Neural progenitor cell (in vitro differentiated cells): Measurements from ENCODE around the gene GPR84.

Experiments
- EZH2 ChIP-seq: fragments of 200-600 bp; sonication (generic); IDR thresholded peaks from 2 replicates; pipeline ENCODE4 v1.6.1; 2017; ENCODE audit warnings: antibody characterized with exemption, mild to moderate bottlenecking, moderate library complexity
- EZH2phosphoT487 ChIP-seq: fragments of 200-600 bp; sonication (generic); IDR thresholded peaks from 2 replicates; pipeline ENCODE4 v1.6.1; 2017; ENCODE audit warnings: antibody characterized with exemption
- TF ChIP-seq, protein P1 (sequence below): fragments of 200-600 bp; sonication (generic); IDR thresholded peaks from 2 replicates; pipeline ENCODE4 v1.5.1; 2017; ENCODE audit warnings: antibody characterized with exemption, mild to moderate bottlenecking

DNA sequence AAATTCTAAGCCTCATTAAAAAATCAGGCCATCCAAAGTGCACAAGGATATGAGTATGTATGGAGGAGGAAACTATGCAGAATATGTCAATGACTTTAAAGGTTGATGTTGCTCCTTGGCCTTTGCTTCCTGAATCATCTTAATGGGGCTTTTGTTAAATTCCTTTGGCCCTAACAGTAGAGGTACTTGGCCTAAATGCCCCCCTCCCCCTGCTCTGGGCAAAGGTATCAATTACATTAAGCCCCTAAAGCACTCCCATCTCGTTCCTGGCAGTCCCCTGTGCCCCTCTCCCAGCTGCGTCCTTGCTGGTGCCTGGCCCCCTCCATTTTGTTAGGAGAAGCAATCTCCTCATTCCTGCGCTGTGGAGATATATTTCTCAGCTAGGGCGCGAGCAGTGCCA is 34.5 kb downstream of the GPR84 start:
- TF ChIP-seq EZH2phosphoT487 (no peak), EZH2 (no peak)
- TF ChIP-seq, protein P1, sequence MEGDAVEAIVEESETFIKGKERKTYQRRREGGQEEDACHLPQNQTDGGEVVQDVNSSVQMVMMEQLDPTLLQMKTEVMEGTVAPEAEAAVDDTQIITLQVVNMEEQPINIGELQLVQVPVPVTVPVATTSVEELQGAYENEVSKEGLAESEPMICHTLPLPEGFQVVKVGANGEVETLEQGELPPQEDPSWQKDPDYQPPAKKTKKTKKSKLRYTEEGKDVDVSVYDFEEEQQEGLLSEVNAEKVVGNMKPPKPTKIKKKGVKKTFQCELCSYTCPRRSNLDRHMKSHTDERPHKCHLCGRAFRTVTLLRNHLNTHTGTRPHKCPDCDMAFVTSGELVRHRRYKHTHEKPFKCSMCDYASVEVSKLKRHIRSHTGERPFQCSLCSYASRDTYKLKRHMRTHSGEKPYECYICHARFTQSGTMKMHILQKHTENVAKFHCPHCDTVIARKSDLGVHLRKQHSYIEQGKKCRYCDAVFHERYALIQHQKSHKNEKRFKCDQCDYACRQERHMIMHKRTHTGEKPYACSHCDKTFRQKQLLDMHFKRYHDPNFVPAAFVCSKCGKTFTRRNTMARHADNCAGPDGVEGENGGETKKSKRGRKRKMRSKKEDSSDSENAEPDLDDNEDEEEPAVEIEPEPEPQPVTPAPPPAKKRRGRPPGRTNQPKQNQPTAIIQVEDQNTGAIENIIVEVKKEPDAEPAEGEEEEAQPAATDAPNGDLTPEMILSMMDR = no peak
